A673 (cell line): ENCODE measurements around the gene MYO1F. TPM values are rescaled to one million over a fixed set of nuclear protein-coding genes. Genes with fewer than 3 reads are reported as not detected.

Experiments
- BruUV-seq: library from RNA; stranded (reverse); fragments of 400-500 nt; replicated peaks from 2 replicates; lab custom pipeline; 2021; lab: Mats Ljungman, UMichigan
- CTCF ChIA-PET: fragments of 300-600 bp; sonication (Branson Sonifier 250); formaldehyde crosslinking; loops from one replicate; lab custom pipeline; 2022; ENCODE audit warnings: antibody characterized with exemption; lab: Charles Lee
- POLR2A ChIA-PET: fragments of 300-600 bp; sonication (Branson Sonifier 250); formaldehyde crosslinking; loops from one replicate; lab custom pipeline; 2022; ENCODE audit warnings: antibody characterized with exemption; ENCODE audit not compliant: low non-redundant PET; lab: Charles Lee
- DNase-seq: peaks from one replicate; pipeline ENCODE4 v3.0.0-alpha.2; 2015; ENCODE audit warnings: low spot score
- H3K27ac ChIP-seq: fragments of 200-600 bp; sonication (generic); 2 replicates; pipeline ENCODE4 v1.5.1; 2016; ENCODE audit warnings: mixed run types, low read depth, mild to moderate bottlenecking, mixed read lengths, antibody characterized with exemption, low read length; ENCODE audit not compliant: poor library complexity, severe bottlenecking
- H3K27me3 ChIP-seq: fragments of 200-600 bp; sonication (generic); replicated peaks from 2 replicates; pipeline ENCODE4 v1.6.1; 2017; ENCODE audit warnings: mixed run types, low read depth, mild to moderate bottlenecking, mixed read lengths, antibody characterized with exemption, low read length; ENCODE audit not compliant: insufficient read depth, poor library complexity
- H3K36me3 ChIP-seq: fragments of 200-600 bp; sonication (generic); 2 replicates; pipeline ENCODE4 v1.6.1; 2016; ENCODE audit warnings: mixed run types, mild to moderate bottlenecking, mixed read lengths, antibody characterized with exemption, low read length; ENCODE audit not compliant: insufficient read depth, poor library complexity, severe bottlenecking
- H3K4me1 ChIP-seq: fragments of 200-600 bp; sonication (generic); 2 replicates; pipeline ENCODE4 v1.6.1; 2017; ENCODE audit warnings: mixed run types, mild to moderate bottlenecking, mixed read lengths, antibody characterized with exemption, low read length; ENCODE audit not compliant: insufficient read depth, poor library complexity, severe bottlenecking
- H3K4me3 ChIP-seq: fragments of 200-600 bp; sonication (generic); 2 replicates; pipeline ENCODE4 v1.5.1; 2016; ENCODE audit warnings: low read depth, mixed run types, mild to moderate bottlenecking, mixed read lengths, low read length; ENCODE audit not compliant: poor library complexity, severe bottlenecking
- H3K9me3 ChIP-seq: fragments of 200-600 bp; sonication (generic); 2 replicates; pipeline ENCODE4 v1.6.1; 2016; ENCODE audit warnings: mixed run types, low read depth, mild to moderate bottlenecking, mixed read lengths, antibody characterized with exemption, low read length; ENCODE audit not compliant: poor library complexity, severe bottlenecking
- EZH2 ChIP-seq: fragments of 200-600 bp; sonication (generic); IDR thresholded peaks from 2 replicates; pipeline ENCODE4 v1.6.1; 2017; ENCODE audit warnings: borderline replicate concordance, low read depth, mild to moderate bottlenecking, mixed read lengths, antibody characterized with exemption, low read length; ENCODE audit not compliant: poor library complexity, severe bottlenecking
- intact Hi-C: fragments of 100-400 bp; cut with micrococcal nuclease; formaldehyde crosslinking; loops from one replicate; pipeline ENCODE4 v1.10.0; 2022; ENCODE audit not compliant: unreplicated experiment
- total RNA-seq: library from RNA; stranded (reverse); gene quantifications from 2 replicates; pipeline ENCODE4 v1.2.3, GENCODE V29; 2021
- TF ChIP-seq, protein P1 (sequence below): fragments of 300-800, 200-600 bp; sonication (generic); conservative IDR thresholded peaks from 2 replicates; pipeline ENCODE4 v1.5.1; 2017; ENCODE audit warnings: low read depth, mild to moderate bottlenecking, antibody characterized with exemption, low read length, moderate library complexity, mixed read lengths

Gene MYO1F
- total RNA-seq, 1 experiment from 2014 or later: 0.26 TPM

DNA sequence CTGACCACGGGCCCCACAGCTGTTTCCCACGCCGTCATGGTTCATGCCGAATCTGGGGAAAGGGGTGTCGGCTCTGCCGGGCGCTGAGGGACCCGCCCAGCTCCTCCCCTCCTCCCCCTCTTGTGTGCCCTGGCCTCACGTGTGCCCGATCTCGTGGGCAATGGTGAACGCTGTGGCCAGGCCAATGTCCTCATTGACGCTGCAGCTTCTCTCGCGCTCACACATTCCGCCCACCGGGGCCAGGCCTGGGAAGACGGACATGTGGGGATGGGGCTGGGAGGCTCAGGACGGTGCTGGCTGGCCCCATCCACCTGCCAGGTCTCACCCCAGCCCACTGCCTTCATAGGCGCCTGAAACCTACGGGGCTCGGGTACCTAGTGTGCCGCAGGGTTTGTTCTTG lies 18.9 kb upstream of the MYO1F start:
- no peaks in the 10 kb centered on the region for H3K27me3 ChIP-seq
- CTCF ChIA-PET: interaction anchor here (0.7 kb wide), 1 partner anchor 728 kb away, joined by 8 read pairs; no protein-coding TSS in a partner anchor
- TF ChIP-seq, protein P1, sequence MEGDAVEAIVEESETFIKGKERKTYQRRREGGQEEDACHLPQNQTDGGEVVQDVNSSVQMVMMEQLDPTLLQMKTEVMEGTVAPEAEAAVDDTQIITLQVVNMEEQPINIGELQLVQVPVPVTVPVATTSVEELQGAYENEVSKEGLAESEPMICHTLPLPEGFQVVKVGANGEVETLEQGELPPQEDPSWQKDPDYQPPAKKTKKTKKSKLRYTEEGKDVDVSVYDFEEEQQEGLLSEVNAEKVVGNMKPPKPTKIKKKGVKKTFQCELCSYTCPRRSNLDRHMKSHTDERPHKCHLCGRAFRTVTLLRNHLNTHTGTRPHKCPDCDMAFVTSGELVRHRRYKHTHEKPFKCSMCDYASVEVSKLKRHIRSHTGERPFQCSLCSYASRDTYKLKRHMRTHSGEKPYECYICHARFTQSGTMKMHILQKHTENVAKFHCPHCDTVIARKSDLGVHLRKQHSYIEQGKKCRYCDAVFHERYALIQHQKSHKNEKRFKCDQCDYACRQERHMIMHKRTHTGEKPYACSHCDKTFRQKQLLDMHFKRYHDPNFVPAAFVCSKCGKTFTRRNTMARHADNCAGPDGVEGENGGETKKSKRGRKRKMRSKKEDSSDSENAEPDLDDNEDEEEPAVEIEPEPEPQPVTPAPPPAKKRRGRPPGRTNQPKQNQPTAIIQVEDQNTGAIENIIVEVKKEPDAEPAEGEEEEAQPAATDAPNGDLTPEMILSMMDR: no peak
- TF ChIP-seq EZH2: no peak
- intact Hi-C loops: no loop called here
- no peaks in the 10 kb centered on the region for H3K9me3 ChIP-seq
- peaks cover 5% of the 10 kb centered on the region for H3K4me1 ChIP-seq
- H3K36me3 ChIP-seq: peaks cover 5% of the 10 kb centered on the region
- no peak overlapping the region for H3K27ac ChIP-seq
- POLR2A ChIA-PET: no interaction called here
- no TSS peak for BruUV-seq
- DNase-seq: no peak
- H3K4me3 ChIP-seq: no peak overlapping the region

DNA sequence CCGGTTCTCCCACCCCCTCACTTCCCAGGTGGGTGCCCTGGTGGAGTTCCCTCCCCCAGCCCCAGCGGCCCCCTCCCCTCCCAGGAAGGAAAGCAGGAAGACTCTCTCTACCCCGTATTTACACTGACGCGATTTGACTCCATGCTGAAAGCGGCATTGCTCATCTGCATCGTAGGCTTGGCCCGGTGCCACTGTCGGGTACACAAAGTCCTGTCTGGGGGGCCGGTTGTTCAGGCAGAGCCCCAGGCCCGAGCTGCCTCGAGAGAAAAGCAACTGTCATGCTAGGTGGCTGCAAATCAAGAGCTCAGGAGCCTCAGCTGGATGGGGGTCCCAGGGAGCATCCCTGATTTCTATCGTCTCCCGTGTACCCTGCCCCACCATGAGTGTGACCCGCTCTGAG lies 18.4 kb upstream of the MYO1F start:
- no peak for DNase-seq
- Histone ChIP-seq H3K4me1 (peaks cover 5% of the 10 kb centered on the region), H3K4me3 (no peak overlapping the region), H3K9me3 (no peaks in the 10 kb centered on the region), H3K27me3 (no peaks in the 10 kb centered on the region), H3K27ac (no peak overlapping the region), H3K36me3 (peaks cover 5% of the 10 kb centered on the region)
- BruUV-seq: no TSS peak
- TF ChIP-seq EZH2: no peak
- TF ChIP-seq, protein P1: no peak
- intact Hi-C loops: no loop called here
- CTCF ChIA-PET: interaction anchor here (0.5 to 0.7 kb wide), 2 partner anchors 476 to 727 kb away, joined by 8 to 12 read pairs; no protein-coding TSS in a partner anchor
- POLR2A ChIA-PET: no interaction called here

DNA sequence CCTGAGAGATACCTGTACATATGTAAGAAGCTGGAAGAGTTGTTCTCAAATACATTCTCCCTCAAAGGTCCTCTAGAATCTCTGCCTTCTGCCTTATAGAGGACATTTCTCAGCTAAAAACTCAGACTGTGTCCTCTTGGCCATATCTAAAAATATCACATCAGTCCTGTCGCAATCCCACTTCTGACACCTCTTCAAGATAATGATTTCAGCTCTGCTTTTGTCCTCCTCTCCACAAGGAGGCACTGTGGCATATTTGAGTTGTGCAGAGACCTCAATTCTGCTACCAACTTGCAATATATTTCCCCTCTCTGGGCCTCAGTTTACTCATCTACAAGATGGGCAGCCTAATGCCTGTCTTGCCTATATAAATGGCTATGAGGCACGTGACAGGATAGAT lies 16.7 kb upstream of the MYO1F start:
- Histone ChIP-seq H3K27ac (no peak overlapping the region), H3K4me3 (no peak overlapping the region), H3K9me3 (no peaks in the 10 kb centered on the region), H3K4me1 (peaks cover 5% of the 10 kb centered on the region), H3K27me3 (no peaks in the 10 kb centered on the region), H3K36me3 (peaks cover 5% of the 10 kb centered on the region)
- BruUV-seq: no TSS peak
- DNase-seq: peak; percentile 49
- TF ChIP-seq, protein P1: peak; percentile 43
- no peak for TF ChIP-seq EZH2
- ChIA-PET POLR2A (no interaction called here), CTCF (interaction anchor here (0.6 kb wide), 1 partner anchor 48 kb away, joined by 6 read pairs; no protein-coding TSS in a partner anchor)
- intact Hi-C loops: no loop called here
